GM12892 (cell line): Measurements from ENCODE around the gene FHL5.

ENCODE experiments used
- POLR2A ChIP-seq: IDR thresholded peaks from 2 replicates; pipeline ENCODE4 v1.6.1; 2011; ENCODE audit warnings: low read depth, low read length, control low read depth
- POLR2AphosphoS5 ChIP-seq: IDR thresholded peaks from 2 replicates; pipeline ENCODE4 v1.6.1; 2011; ENCODE audit warnings: low read depth, low read length, control low read depth

DNA sequence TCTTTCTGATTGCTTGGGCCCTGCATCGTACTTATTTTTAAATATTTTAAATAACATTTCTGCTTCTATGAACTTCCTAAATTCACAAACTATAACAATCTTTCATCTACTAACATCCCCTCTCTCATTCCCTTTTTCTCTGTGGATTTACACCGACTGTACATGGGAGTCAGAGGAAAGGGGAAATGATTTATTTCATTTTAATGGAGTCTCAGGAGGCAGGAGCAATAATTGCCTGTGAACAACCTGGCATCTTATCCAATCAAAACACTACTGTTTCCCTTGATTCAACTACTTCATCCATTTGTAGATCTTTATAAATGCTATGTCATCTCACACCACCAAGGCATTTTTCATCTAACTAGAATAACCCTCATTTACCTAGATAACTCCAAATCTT, 89.6 kb downstream of the FHL5 start:
- no peak for TF ChIP-seq POLR2A
- no peak for TF ChIP-seq POLR2AphosphoS5
